Endodermal cell (in vitro differentiated cells): ENCODE measurements around the gene SERF2. TPM values are rescaled to one million over a fixed set of nuclear protein-coding genes. Genes with fewer than 3 reads are reported as not detected.

Source experiments
- DNase-seq: peaks from one replicate; pipeline ENCODE4 v3.0.0-alpha.2; 2017
- H3K27ac ChIP-seq: 2 replicates; pipeline ENCODE4 v1.5.1; 2013; ENCODE audit warnings: mild to moderate bottlenecking, low read depth, low read length, moderate library complexity
- H3K27me3 ChIP-seq: 2 replicates; pipeline ENCODE4 v1.6.1; 2013; ENCODE audit warnings: mild to moderate bottlenecking, low read length, moderate library complexity; ENCODE audit not compliant: insufficient read depth, control insufficient read depth, poor library complexity, severe bottlenecking
- H3K36me3 ChIP-seq: 2 replicates; pipeline ENCODE4 v1.7.0; 2013; ENCODE audit warnings: mild to moderate bottlenecking, low read length, moderate library complexity; ENCODE audit not compliant: control insufficient read depth, insufficient read depth
- H3K4me1 ChIP-seq: one replicate; pipeline ENCODE4 v1.7.0; 2013; ENCODE audit warnings: low read length; ENCODE audit not compliant: control insufficient read depth, insufficient read depth
- H3K4me3 ChIP-seq: 2 replicates; pipeline ENCODE4 v1.5.1; 2013; ENCODE audit warnings: mild to moderate bottlenecking, low read length, moderate library complexity
- H3K9ac ChIP-seq: 2 replicates; pipeline ENCODE4 v1.6.1; 2013; ENCODE audit warnings: mild to moderate bottlenecking, low read length, moderate library complexity; ENCODE audit not compliant: poor library complexity, severe bottlenecking; ENCODE audit errors: extremely low read depth
- H3K9me3 ChIP-seq: 2 replicates; pipeline ENCODE4 v1.6.1; 2013; ENCODE audit warnings: mild to moderate bottlenecking, low read length, moderate library complexity; ENCODE audit not compliant: control insufficient read depth
- H3K27ac Mint-ChIP-seq: 2 replicates; pipeline ENCODE4 v1.8.0; 2020; ENCODE audit warnings: mixed read lengths
- H3K27me3 Mint-ChIP-seq: 2 replicates; pipeline ENCODE4 v1.8.0; 2021; ENCODE audit warnings: mild to moderate bottlenecking, mixed read lengths; ENCODE audit not compliant: insufficient read depth
- H3K36me3 Mint-ChIP-seq: 2 replicates; pipeline ENCODE4 v1.8.0; 2020; ENCODE audit warnings: low read depth, mixed read lengths
- H3K4me1 Mint-ChIP-seq: 2 replicates; pipeline ENCODE4 v1.8.0; 2020; ENCODE audit warnings: mixed read lengths
- H3K4me3 Mint-ChIP-seq: 2 replicates; pipeline ENCODE4 v1.8.0; 2020; ENCODE audit warnings: mild to moderate bottlenecking, moderate library complexity, mixed read lengths
- H3K9me3 Mint-ChIP-seq: 2 replicates; pipeline ENCODE4 v1.8.0; 2020; ENCODE audit warnings: mild to moderate bottlenecking, mixed read lengths
- WGBS, 2 experiments: methylation state at CpG; one replicate each; pipeline versions ENCODE4 v1.1.5 to v1.1.7; 2013; ENCODE audit warnings: missing lambda C conversion rate in 2 of 2, mixed read lengths in 1 of 2; ENCODE audit not compliant: insufficient coverage in 1 of 2, insufficient read length in 1 of 2; 5-methylcytosine and 5-hydroxymethylcytosine counted together
- total RNA-seq, 2 donors: library from RNA; stranded (reverse); fragmentation: NEBNext Ultra II Directional in 1 of 2; extraction: Animal tissue kit (Norgen Biotek cat#: 25700) in 1 of 2; gene quantifications; 2 replicates in 1 of 2; 3 replicates in 1 of 2; pipeline ENCODE4 v1.2.1, GENCODE V29; 2021
- TF ChIP-seq, protein P1 (sequence below): fragments of 200-600 bp; sonication (generic); conservative IDR thresholded peaks from 2 replicates; pipeline ENCODE4 v1.5.0; 2021; ENCODE audit warnings: antibody characterized with exemption, mild to moderate bottlenecking

Gene SERF2
- total RNA-seq, 2 donors from 2014 or later = 613 to 648 TPM

DNA sequence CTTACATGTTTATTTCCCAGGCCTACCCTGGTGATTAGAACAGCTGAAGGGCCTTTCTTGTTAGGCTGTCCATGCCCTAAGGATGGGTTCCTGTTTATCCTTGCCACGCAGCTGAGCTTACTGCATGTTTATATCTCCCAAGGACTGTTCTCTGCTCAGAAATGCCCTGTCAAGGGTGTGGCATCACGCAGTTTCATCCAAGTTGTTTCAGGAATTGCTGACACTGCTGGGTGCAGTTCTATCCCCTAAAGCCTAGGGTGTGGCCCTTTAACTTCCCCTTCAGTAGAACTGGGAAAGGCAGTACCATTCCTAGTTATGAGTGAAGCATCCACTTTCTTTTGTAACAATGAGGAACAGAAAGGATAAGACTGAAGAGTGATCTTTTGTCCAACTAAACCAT is 20.3 kb upstream of the SERF2 start:
- peaks cover 69% of the 10 kb centered on the region for H3K36me3 ChIP-seq
- TF ChIP-seq, protein P1, sequence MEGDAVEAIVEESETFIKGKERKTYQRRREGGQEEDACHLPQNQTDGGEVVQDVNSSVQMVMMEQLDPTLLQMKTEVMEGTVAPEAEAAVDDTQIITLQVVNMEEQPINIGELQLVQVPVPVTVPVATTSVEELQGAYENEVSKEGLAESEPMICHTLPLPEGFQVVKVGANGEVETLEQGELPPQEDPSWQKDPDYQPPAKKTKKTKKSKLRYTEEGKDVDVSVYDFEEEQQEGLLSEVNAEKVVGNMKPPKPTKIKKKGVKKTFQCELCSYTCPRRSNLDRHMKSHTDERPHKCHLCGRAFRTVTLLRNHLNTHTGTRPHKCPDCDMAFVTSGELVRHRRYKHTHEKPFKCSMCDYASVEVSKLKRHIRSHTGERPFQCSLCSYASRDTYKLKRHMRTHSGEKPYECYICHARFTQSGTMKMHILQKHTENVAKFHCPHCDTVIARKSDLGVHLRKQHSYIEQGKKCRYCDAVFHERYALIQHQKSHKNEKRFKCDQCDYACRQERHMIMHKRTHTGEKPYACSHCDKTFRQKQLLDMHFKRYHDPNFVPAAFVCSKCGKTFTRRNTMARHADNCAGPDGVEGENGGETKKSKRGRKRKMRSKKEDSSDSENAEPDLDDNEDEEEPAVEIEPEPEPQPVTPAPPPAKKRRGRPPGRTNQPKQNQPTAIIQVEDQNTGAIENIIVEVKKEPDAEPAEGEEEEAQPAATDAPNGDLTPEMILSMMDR = no peak
- H3K27ac Mint-ChIP-seq = no peak overlapping the region
- no peak overlapping the region for H3K4me3 ChIP-seq
- H3K4me1 Mint-ChIP-seq = peaks cover 12% of the 10 kb centered on the region
- no peaks in the 10 kb centered on the region for H3K4me1 ChIP-seq
- no peak for DNase-seq
- peaks cover 1% of the 10 kb centered on the region for H3K27me3 Mint-ChIP-seq
- H3K9me3 ChIP-seq = no peaks in the 10 kb centered on the region
- H3K4me3 Mint-ChIP-seq = no peak overlapping the region
- H3K27ac ChIP-seq = no peak overlapping the region
- 87 to 96% methylated on average over 2 of the region's 2 CpGs for WGBS, 2 experiments
- no peaks in the 10 kb centered on the region for H3K27me3 ChIP-seq
- H3K9ac ChIP-seq = no peak overlapping the region
- no peaks in the 10 kb centered on the region for H3K9me3 Mint-ChIP-seq
- peaks cover 61% of the 10 kb centered on the region for H3K36me3 Mint-ChIP-seq

DNA sequence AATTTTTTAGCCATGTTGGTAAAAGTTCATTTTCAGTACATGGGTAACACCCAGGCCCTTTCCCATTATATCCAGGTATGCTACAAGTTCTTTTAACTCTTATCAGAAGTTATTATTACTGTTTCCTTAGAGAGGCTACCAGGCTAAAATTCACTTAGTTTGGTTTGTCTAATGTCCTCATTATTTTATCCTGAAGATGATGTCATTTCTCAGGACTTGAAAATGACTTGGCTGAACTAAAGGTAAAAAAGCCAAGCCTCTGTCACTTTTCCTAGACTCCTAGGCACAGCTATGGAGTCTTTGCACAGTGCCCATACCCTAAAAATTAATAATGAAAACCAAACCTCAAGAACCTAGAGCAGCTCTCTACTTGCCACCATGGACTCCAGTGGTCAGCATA is 19.5 kb upstream of the SERF2 start:
- Mint-ChIP-seq H3K27me3 (peaks cover 4% of the 10 kb centered on the region), H3K36me3 (peaks cover 58% of the 10 kb centered on the region)
- peaks cover 68% of the 10 kb centered on the region for H3K36me3 ChIP-seq

DNA sequence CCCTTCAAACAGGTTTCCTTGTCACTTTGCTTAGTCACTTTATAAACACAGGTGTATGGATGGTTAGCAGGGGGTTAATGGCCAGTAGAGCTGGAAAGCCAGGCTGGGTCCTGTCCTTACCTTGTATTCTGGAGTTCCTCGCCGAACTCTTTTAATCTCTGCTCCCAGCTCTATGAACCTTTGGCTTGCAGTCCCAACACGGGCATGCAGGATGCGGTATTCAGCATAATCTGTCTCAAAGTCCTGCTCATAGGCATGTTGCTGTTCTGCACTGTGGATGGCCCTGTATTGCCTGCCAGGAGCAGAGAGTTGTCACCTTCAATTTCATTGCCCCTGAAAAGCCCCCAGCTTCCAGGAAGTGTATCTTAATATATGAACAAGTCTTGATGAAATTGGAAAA is 18.1 kb upstream of the SERF2 start:
- no peak overlapping the region for H3K4me3 Mint-ChIP-seq
- H3K36me3 Mint-ChIP-seq = peaks cover 45% of the 10 kb centered on the region
- 85 to 93% methylated on average over 4 of the region's 4 CpGs for WGBS, 2 experiments
- DNase-seq = no peak
- Histone ChIP-seq H3K27ac (no peak overlapping the region), H3K36me3 (peaks cover 54% of the 10 kb centered on the region), H3K9me3 (no peaks in the 10 kb centered on the region), H3K27me3 (no peaks in the 10 kb centered on the region), H3K9ac (no peak overlapping the region), H3K4me3 (no peak overlapping the region), H3K4me1 (no peaks in the 10 kb centered on the region)
- H3K27me3 Mint-ChIP-seq = peaks cover 4% of the 10 kb centered on the region
- H3K4me1 Mint-ChIP-seq = peaks cover 12% of the 10 kb centered on the region
- TF ChIP-seq, protein P1 = no peak
- H3K27ac Mint-ChIP-seq = no peak overlapping the region
- H3K9me3 Mint-ChIP-seq = no peaks in the 10 kb centered on the region

More for the DNA sequence above, 19.5 kb upstream of the SERF2 start:
- no peak overlapping the region for H3K4me3 Mint-ChIP-seq
- H3K4me3 ChIP-seq = no peak overlapping the region
- DNase-seq = no peak
- peaks cover 12% of the 10 kb centered on the region for H3K4me1 Mint-ChIP-seq
- TF ChIP-seq, protein P1 = no peak
- H3K9me3 Mint-ChIP-seq = no peaks in the 10 kb centered on the region
- H3K4me1 ChIP-seq = no peaks in the 10 kb centered on the region
- H3K27ac Mint-ChIP-seq = no peak overlapping the region
- H3K9ac ChIP-seq = no peak overlapping the region
- no peaks in the 10 kb centered on the region for H3K27me3 ChIP-seq
- H3K9me3 ChIP-seq = no peaks in the 10 kb centered on the region
- no peak overlapping the region for H3K27ac ChIP-seq
